SU-DHL-6 (cell line): ENCODE results near the gene FSTL4.

Experiments used
- H2AFZ ChIP-seq: fragments of 200-600 bp; sonication (generic); 2 replicates; pipeline ENCODE4 v1.6.1; 2014; ENCODE audit warnings: low read depth, mild to moderate bottlenecking, moderate library complexity, mixed read lengths, antibody characterized with exemption, low read length; ENCODE audit not compliant: severe bottlenecking
- H3F3A ChIP-seq: fragments of 200-600 bp; shearing (Covaris generic); 2 replicates; pipeline ENCODE4 v1.6.0; 2016; ENCODE audit warnings: antibody characterized with exemption, mild to moderate bottlenecking; ENCODE audit not compliant: insufficient read depth
- H3K27ac ChIP-seq: fragments of 200-600 bp; sonication (generic); 2 replicates; pipeline ENCODE4 v1.5.1; 2016; ENCODE audit warnings: low read depth, mild to moderate bottlenecking, low read length, moderate library complexity, mixed read lengths
- H3K27me3 ChIP-seq: fragments of 200-600 bp; sonication (generic), shearing (Covaris generic); 2 replicates; pipeline ENCODE4 v1.6.0; 2014; ENCODE audit warnings: mild to moderate bottlenecking, low read length
- H3K36me3 ChIP-seq: fragments of 200-600 bp; sonication (generic); 2 replicates; pipeline ENCODE4 v1.6.1; 2014; ENCODE audit warnings: mild to moderate bottlenecking, low read length, mixed read lengths
- H3K4me2 ChIP-seq: fragments of 300-600, 200-600 bp; shearing (Covaris generic), sonication (generic); 2 replicates; pipeline ENCODE4 v1.6.0; 2014; ENCODE audit warnings: low read length, low read depth, mild to moderate bottlenecking; ENCODE audit not compliant: poor library complexity, severe bottlenecking
- H3K4me3 ChIP-seq: fragments of 200-600 bp; sonication (generic); 2 replicates; pipeline ENCODE4 v1.5.1; 2014; ENCODE audit warnings: antibody characterized with exemption, low read length, mild to moderate bottlenecking, mixed read lengths; ENCODE audit not compliant: insufficient read depth, poor library complexity, severe bottlenecking
- H3K79me2 ChIP-seq: fragments of 200-600 bp; sonication (generic); 2 replicates; pipeline ENCODE4 v1.6.1; 2014; ENCODE audit warnings: mild to moderate bottlenecking, low read length, moderate library complexity; ENCODE audit not compliant: insufficient read depth
- H3K9ac ChIP-seq: fragments of 200-600 bp; sonication (generic); 2 replicates; pipeline ENCODE4 v1.7.0; 2014; ENCODE audit warnings: mild to moderate bottlenecking, low read length
- H3K9me2 ChIP-seq: fragments of 200-600 bp; sonication (generic); replicated peaks from 2 replicates; pipeline ENCODE4 v1.6.1; 2014; ENCODE audit warnings: low read length; ENCODE audit not compliant: insufficient read depth
- H3K9me3 ChIP-seq: fragments of 200-600 bp; sonication (generic); 2 replicates; pipeline ENCODE4 v1.6.1; 2014; ENCODE audit warnings: low read length, mixed read lengths; ENCODE audit not compliant: insufficient read depth
- H4K20me1 ChIP-seq: fragments of 200-600 bp; sonication (generic); 2 replicates; pipeline ENCODE4 v1.6.1; 2014; ENCODE audit warnings: low read depth, mild to moderate bottlenecking, antibody characterized with exemption, low read length, moderate library complexity, mixed read lengths
- CTCF ChIP-seq: fragments of 200-600 bp; sonication (generic); IDR thresholded peaks from one replicate; pipeline ENCODE4 v1.5.1; 2017; ENCODE audit warnings: antibody characterized with exemption, mild to moderate bottlenecking, low read length, moderate library complexity; ENCODE audit not compliant: insufficient read depth, poor library complexity, severe bottlenecking
- EZH2phosphoT487 ChIP-seq: fragments of 200-600 bp; sonication (generic), shearing (Covaris generic); conservative IDR thresholded peaks from 2 replicates; pipeline ENCODE4 v1.6.1; 2018; ENCODE audit warnings: mild to moderate bottlenecking, antibody characterized with exemption, low read length, moderate library complexity, mixed read lengths

FSTL4 gene

GRCh38 chr5:133581918-133582317 lies 30.4 kb downstream of the FSTL4 start:
- Histone ChIP-seq H3K27ac (no peak overlapping the region), H2AFZ (no peak overlapping the region), H3K4me3 (no peak overlapping the region), H3K9ac (no peak overlapping the region), H3K36me3 (no peaks in the 10 kb centered on the region), H3K4me2 (no peak overlapping the region), H3K9me2 (no peaks in the 10 kb centered on the region), H3F3A (no peaks in the 10 kb centered on the region), H3K79me2 (no peaks in the 10 kb centered on the region), H3K27me3 (no peaks in the 10 kb centered on the region), H3K9me3 (no peaks in the 10 kb centered on the region), H4K20me1 (no peaks in the 10 kb centered on the region)
- TF ChIP-seq EZH2phosphoT487 = no peak
- TF ChIP-seq CTCF = no peak

GRCh38 chr5:133581348-133581747 lies 31.0 kb downstream of the FSTL4 start:
- H3K9me3 ChIP-seq = no peaks in the 10 kb centered on the region
- H3K27me3 ChIP-seq = no peaks in the 10 kb centered on the region
- no peak overlapping the region for H2AFZ ChIP-seq
- no peaks in the 10 kb centered on the region for H3K36me3 ChIP-seq
- no peaks in the 10 kb centered on the region for H4K20me1 ChIP-seq
- no peaks in the 10 kb centered on the region for H3K9me2 ChIP-seq
- H3F3A ChIP-seq = no peaks in the 10 kb centered on the region
- H3K9ac ChIP-seq = no peak overlapping the region
- no peak for TF ChIP-seq CTCF
- TF ChIP-seq EZH2phosphoT487 = no peak
- H3K4me2 ChIP-seq = no peak overlapping the region
- no peak overlapping the region for H3K27ac ChIP-seq
- no peak overlapping the region for H3K4me3 ChIP-seq
- H3K79me2 ChIP-seq = no peaks in the 10 kb centered on the region

- Histone ChIP-seq H3K27ac (no peak overlapping the region), H3K9ac (no peak overlapping the region), H3K9me2 (no peaks in the 10 kb centered on the region), H3K36me3 (no peaks in the 10 kb centered on the region), H4K20me1 (no peaks in the 10 kb centered on the region), H3K4me2 (no peak overlapping the region), H3K4me3 (no peak overlapping the region), H3K27me3 (no peaks in the 10 kb centered on the region), H3K9me3 (no peaks in the 10 kb centered on the region), H3K79me2 (no peaks in the 10 kb centered on the region), H2AFZ (no peak overlapping the region), H3F3A (no peaks in the 10 kb centered on the region)
- no peak for TF ChIP-seq EZH2phosphoT487
- TF ChIP-seq CTCF = no peak
Measured at GRCh38 chr5:133580618-133581017, 31.7 kb downstream of the FSTL4 start.

- H3K9ac ChIP-seq = no peak overlapping the region
- no peak for TF ChIP-seq EZH2phosphoT487
- no peak for TF ChIP-seq CTCF
- H4K20me1 ChIP-seq = no peaks in the 10 kb centered on the region
- no peak overlapping the region for H3K27ac ChIP-seq
- no peak overlapping the region for H2AFZ ChIP-seq
- H3K9me2 ChIP-seq = no peaks in the 10 kb centered on the region
- H3K79me2 ChIP-seq = no peaks in the 10 kb centered on the region
- no peak overlapping the region for H3K4me2 ChIP-seq
- no peaks in the 10 kb centered on the region for H3K9me3 ChIP-seq
- H3K4me3 ChIP-seq = no peak overlapping the region
- no peaks in the 10 kb centered on the region for H3F3A ChIP-seq
- no peaks in the 10 kb centered on the region for H3K36me3 ChIP-seq
- no peaks in the 10 kb centered on the region for H3K27me3 ChIP-seq
Measured at GRCh38 chr5:133579766-133580165, 32.6 kb downstream of the FSTL4 start.
